Ascending aorta (tissue), 2 donors: ENCODE data around the gene TPST2. TPM values are rescaled to one million over a fixed set of nuclear protein-coding genes. Genes with fewer than 3 reads are reported as not detected.

Source experiments
- DNase-seq, 2 donors: peaks; one replicate each; pipeline ENCODE4 v3.0.0-alpha.2; 2019; ENCODE audit warnings: low spot score in 2 of 2
- H3K27ac ChIP-seq, 2 donors: fragments of 200-600 bp; sonication (generic); one replicate each; pipeline ENCODE4 v1.5.1; 2016 to 2017; ENCODE audit warnings: mild to moderate bottlenecking in 1 of 2
- H3K27me3 ChIP-seq: fragments of 200-600 bp; sonication (generic); one replicate; pipeline ENCODE4 v1.5.1; 2017
- H3K36me3 ChIP-seq, 2 donors: fragments of 200-600 bp; sonication (generic); one replicate each; pipeline ENCODE4 v1.5.1; 2016
- H3K4me1 ChIP-seq, 2 donors: fragments of 200-600 bp; sonication (generic); one replicate each; pipeline ENCODE4 v1.5.1; 2016 to 2017; ENCODE audit warnings: mild to moderate bottlenecking in 1 of 2
- H3K4me3 ChIP-seq, 2 donors: fragments of 200-600 bp; sonication (generic); one replicate each; pipeline ENCODE4 v1.5.1; 2016 to 2017; ENCODE audit warnings: mild to moderate bottlenecking in 1 of 2
- H3K9me3 ChIP-seq, 2 donors: fragments of 200-600 bp; sonication (generic); one replicate each; pipeline ENCODE4 v1.5.1; 2016
- CTCF ChIP-seq, 3 experiments: fragments of 200-600 bp in 2 of 3; fragments of 450-650 bp in 1 of 3; sonication (generic) in 2 of 3; IDR thresholded peaks; one replicate each; pipeline ENCODE4 v1.5.1; 2016 to 2019; ENCODE audit warnings: antibody characterized with exemption in 3 of 3, mild to moderate bottlenecking in 1 of 3, moderate library complexity in 1 of 3
- intact Hi-C: fragments of 100-400 bp; cut with DNase I; formaldehyde crosslinking; loops from one replicate; pipeline ENCODE4 v1.15.1; 2023
- total RNA-seq: library from RNA; depleted of rRNA; stranded (reverse); fragments of >200 nt; gene quantifications from one replicate; pipeline ENCODE4 v1.1.0, GENCODE V29; 2016

Gene TPST2
- total RNA-seq, 1 donor from 2014 or later, result 251 TPM

GRCh38 chr22:26545385-26545784 is 44.5 kb downstream of the TPST2 start:
- no peak for DNase-seq
- intact Hi-C loops, result no loop called here
- H3K4me3 ChIP-seq, result no peak overlapping the region
- no peaks in the 10 kb centered on the region for H3K9me3 ChIP-seq
- peaks cover 8 to 17% of the 10 kb centered on the region in 2 donors for H3K36me3 ChIP-seq
- H3K27ac ChIP-seq, result no peak overlapping the region
- H3K4me1 ChIP-seq, result no peaks in the 10 kb centered on the region
- H3K27me3 ChIP-seq, result no peaks in the 10 kb centered on the region
- TF ChIP-seq CTCF (IDR thresholded peaks at IDR 0.05), result no peak

DNA sequence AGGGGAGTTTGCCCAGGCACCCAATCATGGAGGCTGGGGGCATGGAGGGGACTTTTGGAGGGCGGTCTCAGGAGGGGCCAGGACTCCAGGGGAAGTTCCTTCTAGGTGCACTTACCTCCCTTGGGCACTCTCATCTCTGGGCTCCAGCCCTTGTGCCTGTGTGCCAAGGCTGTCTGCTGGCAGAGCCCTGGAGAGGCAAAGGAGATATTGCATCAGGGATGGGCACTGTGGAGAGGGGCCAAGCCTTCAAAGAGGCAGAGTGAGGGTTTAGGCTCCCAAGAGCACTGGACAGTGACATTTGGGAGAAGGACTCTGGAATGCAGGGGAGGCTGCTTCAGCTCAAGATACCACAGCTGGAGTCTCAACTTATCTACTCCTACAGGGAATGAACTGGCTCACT is 45.4 kb downstream of the TPST2 start:
- Histone ChIP-seq H3K4me1 (no peaks in the 10 kb centered on the region), H3K4me3 (no peak overlapping the region), H3K27ac (no peak overlapping the region), H3K27me3 (no peaks in the 10 kb centered on the region), H3K9me3 (no peaks in the 10 kb centered on the region), H3K36me3 (peaks cover 11 to 20% of the 10 kb centered on the region in 2 donors)
- no peak for DNase-seq
- no peak for TF ChIP-seq CTCF (IDR thresholded peaks at IDR 0.05)
- intact Hi-C loops, result no loop called here

- no peaks in the 10 kb centered on the region for H3K4me1 ChIP-seq
- TF ChIP-seq CTCF (IDR thresholded peaks at IDR 0.05), result no peak
- no peak overlapping the region for H3K4me3 ChIP-seq
- no peak for DNase-seq
- intact Hi-C loops, result no loop called here
- no peaks in the 10 kb centered on the region for H3K9me3 ChIP-seq
- H3K36me3 ChIP-seq, result peaks cover 14 to 25% of the 10 kb centered on the region in 2 donors
- H3K27me3 ChIP-seq, result no peaks in the 10 kb centered on the region
- no peak overlapping the region for H3K27ac ChIP-seq
These were observed 47.1 kb downstream of the TPST2 start for GRCh38 chr22:26542831-26543230.

DNA sequence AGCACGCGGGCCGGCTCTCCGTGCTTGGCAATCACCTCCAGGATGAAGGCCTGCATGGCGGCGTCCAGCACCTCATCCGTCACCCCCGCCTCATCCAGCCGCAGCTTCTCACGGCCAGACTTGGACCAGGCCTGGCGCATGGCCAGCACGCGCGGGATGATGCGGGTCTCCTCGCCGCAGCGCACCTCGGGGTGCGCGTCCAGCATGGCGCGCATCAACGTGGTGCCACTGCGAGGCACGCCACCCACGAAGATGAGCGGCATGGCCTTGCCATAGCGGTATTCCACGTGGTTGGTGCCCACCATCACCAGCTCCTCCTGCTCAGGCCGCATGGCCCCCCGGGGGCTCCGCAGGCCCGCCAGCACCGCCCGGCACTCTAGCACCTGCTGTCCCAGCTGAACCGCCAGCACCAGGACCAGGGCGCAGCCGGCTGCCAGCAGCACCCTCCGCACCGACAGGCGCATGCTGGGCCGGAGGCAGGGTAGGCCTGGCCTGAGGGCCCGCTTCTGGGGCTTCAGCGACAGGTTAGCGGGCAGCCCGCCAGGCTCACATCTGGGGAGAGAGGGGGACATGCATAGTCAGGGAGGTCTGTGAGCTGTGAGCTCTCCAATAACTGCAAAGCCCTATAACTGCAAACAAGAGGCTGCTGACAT is 48.6 kb downstream of the TPST2 start:
- Histone ChIP-seq H3K27ac (no peak overlapping the region), H3K4me3 (no peak overlapping the region), H3K27me3 (no peaks in the 10 kb centered on the region), H3K36me3 (peaks cover 14 to 27% of the 10 kb centered on the region in 2 donors), H3K9me3 (no peaks in the 10 kb centered on the region), H3K4me1 (no peaks in the 10 kb centered on the region)
- no peak for TF ChIP-seq CTCF (IDR thresholded peaks at IDR 0.05)
- DNase-seq, result no peak
- intact Hi-C loops, result no loop called here

DNA sequence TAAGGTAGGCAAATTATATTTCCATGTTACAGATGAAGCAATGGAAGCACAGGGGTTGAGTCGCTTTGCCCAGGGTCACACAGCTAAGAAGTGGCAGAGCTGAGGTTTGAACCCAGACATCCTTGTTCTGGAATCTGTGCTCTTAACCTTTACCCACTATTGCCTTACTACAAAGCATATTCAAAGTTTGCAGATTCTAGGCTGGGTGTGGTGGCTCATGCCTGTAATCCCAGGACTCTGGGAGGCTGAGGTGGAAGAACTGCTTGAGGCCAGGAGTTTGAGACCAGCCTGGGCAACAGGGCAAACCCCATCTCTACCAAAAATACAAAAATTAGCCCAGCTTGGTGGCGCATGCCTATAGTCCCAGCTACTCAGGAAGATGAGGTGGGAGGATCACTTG is 49.8 kb downstream of the TPST2 start:
- no peak for TF ChIP-seq CTCF (IDR thresholded peaks at IDR 0.05)
- intact Hi-C loops, result no loop called here
- no peaks in the 10 kb centered on the region for H3K9me3 ChIP-seq
- H3K4me3 ChIP-seq, result no peak overlapping the region
- H3K4me1 ChIP-seq, result no peaks in the 10 kb centered on the region
- H3K27me3 ChIP-seq, result no peaks in the 10 kb centered on the region
- no peak for DNase-seq
- no peak overlapping the region for H3K27ac ChIP-seq
- peaks cover 14 to 36% of the 10 kb centered on the region in 2 donors for H3K36me3 ChIP-seq

DNA sequence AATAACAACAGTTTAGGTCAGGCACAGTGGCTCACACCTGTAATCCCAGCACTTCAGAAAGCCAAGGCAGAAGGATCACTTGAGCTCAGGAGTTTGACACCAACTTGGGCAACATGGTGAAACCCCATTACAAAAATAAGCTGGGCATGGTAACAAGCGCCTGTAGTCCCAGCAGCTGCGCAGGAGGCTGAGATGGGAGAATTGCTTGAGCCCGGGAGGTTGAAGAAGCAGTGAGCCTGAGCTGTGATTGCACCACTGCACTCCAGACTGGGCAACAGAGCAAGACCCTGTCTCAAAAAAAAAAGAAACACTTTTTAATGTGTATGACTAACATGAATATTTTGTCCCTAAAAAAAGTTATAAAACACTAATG is 53.2 kb downstream of the TPST2 start:
- DNase-seq, result no peak

More for the DNA sequence above, 53.2 kb downstream of the TPST2 start:
- Histone ChIP-seq H3K9me3 (no peaks in the 10 kb centered on the region), H3K36me3 (peaks cover 14 to 40% of the 10 kb centered on the region in 2 donors), H3K27me3 (no peaks in the 10 kb centered on the region), H3K4me1 (no peaks in the 10 kb centered on the region), H3K4me3 (no peak overlapping the region), H3K27ac (no peak overlapping the region)
- no peak for TF ChIP-seq CTCF (IDR thresholded peaks at IDR 0.05)
- intact Hi-C loops, result no loop called here
